HG03108 (cell line): Measurements from ENCODE around the gene RNF182.
"Not testable (repeated sequence)": the region's sequence is repeated elsewhere in the genome, so short reads cannot be mapped to it uniquely, and the experiment has no call there.

ENCODE experiments used
- ATAC-seq: cut with Tn5 transposase; IDR thresholded peaks from one replicate; pipeline ENCODE4 v1.9.1; 2021; ENCODE audit warnings: moderate library complexity; ENCODE audit not compliant: unreplicated experiment

RNF182 gene

DNA sequence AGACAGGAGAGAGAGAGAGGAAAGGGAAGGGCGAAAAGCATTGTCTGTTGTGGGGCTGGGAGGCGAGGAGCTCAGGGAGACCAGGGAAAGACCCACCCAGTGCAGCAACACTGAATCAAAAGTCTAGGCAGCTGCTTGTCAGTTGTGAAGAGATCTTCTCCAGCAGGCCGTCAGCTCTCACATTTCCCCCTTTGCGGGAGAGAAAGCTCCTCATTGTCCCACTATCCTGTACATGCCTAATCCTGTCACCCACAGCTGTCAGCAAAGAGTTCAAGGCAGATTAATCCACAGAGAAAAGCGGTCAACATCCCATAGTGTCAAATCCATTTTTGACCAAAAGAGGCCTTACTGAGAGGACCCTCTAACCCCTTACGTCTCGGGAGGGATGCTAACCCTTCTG, 27.3 kb downstream of the RNF182 start:
- ATAC-seq = no peak

DNA sequence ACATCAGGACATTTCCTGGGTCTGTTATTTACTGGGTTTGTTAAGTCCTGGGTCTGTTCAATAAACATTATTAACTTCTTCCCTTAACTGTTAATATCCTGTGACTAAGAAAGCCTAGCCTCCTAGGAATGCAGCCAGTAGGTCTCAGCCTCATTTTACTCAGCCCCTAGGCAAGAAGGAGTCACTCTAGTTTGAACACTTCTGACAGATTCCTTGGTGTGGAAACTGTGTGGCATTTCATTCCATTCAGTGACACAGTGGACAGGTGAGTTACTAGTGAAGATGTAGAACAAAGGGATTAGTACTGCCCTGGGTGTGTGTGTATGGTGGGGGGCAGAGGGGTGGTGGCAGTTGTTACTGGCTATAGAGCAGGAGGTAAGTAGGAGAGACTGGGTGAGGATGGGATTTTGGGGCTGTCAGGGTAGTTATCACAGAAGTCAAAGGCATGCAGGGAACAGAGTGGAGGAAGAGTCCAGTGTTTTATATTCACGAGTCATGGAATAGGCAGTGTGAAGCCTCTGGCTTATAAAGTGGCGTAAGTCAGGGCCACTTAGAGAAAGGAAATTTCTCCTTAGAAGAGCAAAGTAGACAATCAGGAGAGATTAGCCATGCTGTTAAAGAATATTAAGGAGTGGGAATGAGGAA, 28.4 kb downstream of the RNF182 start:
- ATAC-seq = no peak

DNA sequence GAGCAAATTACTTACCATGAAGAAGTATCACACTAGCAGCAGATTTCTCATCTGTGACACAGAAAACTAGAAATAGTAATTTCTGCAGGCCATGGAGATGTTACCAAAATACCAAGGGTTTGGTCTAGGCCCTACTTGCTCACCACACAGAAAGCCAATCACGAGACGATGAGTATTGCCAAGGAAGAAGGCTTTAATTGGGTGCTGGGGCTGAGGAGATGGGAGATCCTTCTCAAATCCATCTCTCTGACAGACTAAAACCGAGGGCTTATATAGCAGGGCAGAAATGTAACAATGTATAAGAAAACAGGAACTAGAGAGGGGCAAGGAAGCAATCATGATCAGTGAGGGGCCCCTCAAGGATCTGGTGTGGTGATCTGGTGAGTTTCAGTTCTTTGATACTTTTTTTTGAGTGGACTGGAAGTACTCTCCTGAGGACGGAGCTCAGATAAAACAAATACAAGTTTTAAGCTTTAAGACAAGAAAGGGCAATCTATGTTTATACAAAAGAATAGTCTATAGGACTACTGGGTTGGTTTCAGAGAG, 40.9 kb downstream of the RNF182 start:
- ATAC-seq = no peak

DNA sequence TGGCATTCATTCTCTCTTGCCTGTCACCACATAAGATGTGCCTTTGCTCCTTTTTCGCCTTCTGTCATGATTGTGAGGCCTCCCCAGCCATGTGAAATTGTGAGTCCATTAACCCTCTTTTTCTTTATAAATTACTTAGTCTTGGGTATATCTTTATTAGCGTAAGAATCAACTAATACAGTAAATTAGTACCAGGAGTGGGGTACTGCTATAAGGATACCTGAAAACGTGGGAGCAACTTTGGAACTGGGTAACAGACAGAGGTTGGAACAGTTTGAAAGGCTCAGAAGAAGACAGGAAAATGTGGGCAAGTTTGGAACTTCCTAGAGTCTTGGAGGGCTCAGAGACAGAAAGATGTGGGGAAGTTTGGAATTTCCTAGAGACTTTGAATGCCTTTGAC, 46.6 kb downstream of the RNF182 start:
- no peak for ATAC-seq

DNA sequence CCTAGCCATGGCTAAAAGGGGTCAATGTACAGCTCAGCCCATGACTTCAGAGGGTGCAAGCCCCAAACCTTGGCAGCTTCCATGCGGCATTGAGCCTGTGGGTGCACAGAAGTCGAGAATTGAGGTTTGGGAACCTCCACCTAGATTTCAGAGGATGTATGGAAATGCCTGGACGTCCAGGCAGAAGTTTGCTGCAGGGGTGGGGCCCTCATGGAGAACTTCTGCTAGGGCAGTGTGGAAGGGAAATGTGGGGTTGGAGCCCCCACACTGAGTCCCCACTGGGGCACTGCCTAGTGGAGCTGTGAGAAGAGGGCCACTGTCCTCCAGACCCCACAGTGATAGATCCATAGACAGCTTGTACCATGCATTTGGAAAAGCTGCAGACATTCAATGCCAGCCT, 47.9 kb downstream of the RNF182 start:
- not testable (repeated sequence) for ATAC-seq

GRCh38 chr6:13973422-13973821, 48.7 kb downstream of the RNF182 start:
- not testable (repeated sequence) for ATAC-seq

DNA sequence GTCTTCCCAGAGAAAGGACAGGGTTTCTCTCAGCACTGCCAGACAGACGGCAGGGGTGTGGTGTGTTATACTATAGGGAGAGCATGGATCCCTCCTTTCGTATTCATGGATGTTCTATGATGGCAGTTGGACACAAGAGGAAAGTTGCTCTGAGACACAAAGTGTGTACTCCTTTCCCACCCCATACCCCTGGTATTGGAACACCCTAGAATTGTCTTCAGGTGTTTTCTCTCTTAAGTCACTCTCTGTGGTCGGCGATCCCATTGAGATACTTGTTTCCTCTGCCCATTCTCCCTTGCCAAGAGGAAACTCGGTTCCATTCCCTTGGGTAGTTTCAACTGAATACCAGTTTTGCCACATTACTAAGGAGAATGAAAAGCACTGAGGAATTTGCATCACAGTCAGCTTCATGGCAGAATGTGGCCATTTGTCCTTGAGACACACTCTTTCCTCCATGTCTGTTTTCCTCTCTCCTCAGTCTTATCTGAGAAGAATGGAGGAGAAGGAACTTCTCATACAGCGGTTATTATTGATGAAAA, 53.4 kb downstream of the RNF182 start:
- no peak for ATAC-seq

- ATAC-seq = no peak
These were observed 54.0 kb downstream of the RNF182 start for GRCh38 chr6:13978787-13979186.

DNA sequence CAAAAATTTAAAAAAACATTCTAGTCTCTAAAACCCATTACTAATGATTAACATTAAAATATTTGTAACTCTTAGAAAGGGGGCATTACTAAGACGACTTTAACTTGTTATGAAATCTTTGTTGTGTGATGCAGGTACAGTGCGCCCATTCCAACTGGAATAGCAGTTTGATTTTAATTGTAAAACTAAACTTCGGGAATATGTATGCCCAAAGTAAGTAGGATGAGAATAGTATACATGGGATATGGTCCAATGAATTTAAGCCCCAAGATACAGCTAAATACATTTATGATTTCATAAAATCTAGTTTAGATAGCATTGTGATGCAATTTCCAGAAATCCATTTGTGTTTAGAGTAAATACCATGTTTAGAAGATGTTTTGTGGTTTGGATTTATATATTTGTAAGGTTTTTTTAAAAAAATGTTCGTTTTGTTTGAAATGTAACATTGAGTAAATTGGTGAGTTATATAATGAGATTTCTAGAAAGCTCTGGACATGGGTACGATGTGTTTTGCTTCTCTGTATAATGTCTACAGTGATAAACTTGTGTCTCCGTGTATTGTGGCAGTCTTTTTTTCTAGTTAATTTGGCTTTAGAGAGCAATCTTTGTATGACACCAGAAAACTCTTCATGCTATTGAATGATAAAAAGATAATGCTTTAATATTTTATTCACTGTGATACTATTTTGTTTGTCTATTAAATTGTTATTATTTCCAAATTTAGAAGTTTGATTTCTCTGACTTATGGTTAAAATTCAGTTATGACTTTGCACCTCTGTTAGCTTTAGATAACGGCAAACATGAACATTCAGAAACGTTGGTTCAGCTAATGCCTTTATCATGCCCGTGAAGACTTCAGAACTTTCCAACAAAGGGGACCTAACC, 54.8 kb downstream of the RNF182 start:
- no peak for ATAC-seq

GRCh38 chr6:13980534-13980933, 55.8 kb downstream of the RNF182 start:
- ATAC-seq = no peak

DNA sequence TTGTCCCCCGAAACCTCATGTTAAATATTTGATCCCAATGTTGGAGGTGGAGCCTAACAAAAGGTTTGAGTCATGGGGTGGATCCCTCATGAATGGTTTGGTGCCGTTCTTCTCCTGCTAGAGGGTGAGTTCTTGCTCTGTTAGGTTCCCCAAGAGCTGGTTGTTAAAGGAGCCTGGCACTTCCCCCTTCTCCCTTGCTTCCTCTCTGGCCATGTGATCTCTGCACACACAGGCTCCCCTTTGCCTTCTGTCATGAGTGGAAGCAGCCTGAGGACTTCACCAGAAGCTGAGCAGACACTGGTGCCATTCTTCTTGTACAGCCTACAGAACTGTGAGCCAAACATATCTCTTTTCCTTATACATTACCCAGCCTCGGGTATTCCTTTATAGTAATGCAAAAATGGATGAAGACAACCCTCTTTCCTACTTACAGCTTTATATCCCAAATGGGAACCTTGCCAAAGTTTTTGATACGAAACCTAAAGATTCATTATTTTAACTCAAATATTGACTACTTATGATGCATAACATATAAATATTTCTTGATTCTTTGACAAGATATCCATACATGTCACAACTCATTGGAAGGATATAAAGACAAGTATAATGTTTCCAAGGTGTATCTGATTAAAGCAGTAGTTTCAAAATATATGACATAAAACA, 61.0 kb downstream of the RNF182 start:
- no peak for ATAC-seq

DNA sequence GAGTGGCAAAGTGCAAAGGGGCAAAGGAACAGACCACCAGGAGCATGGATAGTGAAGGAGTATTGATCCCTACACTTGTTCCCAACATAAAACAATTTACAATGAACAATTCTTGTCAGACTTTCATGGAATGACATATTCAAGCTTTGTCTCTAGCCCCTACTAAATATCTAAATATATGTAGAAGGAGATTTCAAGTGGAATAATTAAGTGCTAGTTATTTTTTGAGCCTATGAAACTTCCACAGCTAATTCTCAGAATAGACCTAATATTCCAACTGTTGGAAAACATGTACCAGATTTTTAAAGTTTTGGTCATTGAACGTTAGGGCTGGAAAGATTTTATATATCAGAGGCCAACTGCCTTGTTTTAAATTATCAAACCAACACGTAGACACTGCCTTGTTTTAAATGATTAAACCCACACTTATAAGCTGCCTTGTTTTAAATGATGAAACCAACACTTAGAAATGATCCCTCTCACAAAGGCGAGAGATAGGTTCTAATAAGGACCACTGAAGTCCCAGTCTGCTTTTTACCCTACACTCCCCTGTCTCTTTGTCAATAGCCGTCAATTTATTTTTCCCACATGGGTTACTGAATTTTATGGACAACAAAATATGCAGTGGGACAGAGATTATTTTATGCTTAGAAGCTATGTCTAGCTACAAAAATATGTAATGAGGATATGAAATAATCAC, 62.1 kb downstream of the RNF182 start:
- no peak for ATAC-seq

GRCh38 chr6:13987400-13987865, 62.7 kb downstream of the RNF182 start:
- ATAC-seq = no peak

- no peak for ATAC-seq
These were observed 63.4 kb downstream of the RNF182 start for GRCh38 chr6:13988049-13988738.

DNA sequence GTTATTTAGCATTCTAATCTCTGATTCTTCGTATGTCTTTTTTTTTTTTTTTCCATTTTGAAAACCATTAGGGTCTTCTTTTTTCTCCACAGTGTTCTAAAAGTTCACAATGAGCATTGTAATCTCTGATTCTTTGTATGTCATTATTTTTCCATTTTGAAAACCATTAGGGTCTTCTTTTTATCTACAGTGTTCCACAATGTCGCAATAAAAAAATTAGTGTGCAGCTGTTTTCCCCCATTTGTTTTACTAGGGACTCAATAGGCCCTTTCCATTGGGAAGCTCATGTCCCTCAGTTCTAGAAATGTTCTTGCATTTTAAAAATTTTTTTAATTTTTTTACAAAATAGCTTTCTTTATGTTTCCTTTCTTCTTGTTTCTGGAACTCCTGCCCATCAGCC, 64.2 kb downstream of the RNF182 start:
- ATAC-seq = no peak

GRCh38 chr6:13989496-13990144, 64.9 kb downstream of the RNF182 start:
- no peak for ATAC-seq

- no peak for ATAC-seq
These were observed 66.0 kb downstream of the RNF182 start for GRCh38 chr6:13990796-13991195.

DNA sequence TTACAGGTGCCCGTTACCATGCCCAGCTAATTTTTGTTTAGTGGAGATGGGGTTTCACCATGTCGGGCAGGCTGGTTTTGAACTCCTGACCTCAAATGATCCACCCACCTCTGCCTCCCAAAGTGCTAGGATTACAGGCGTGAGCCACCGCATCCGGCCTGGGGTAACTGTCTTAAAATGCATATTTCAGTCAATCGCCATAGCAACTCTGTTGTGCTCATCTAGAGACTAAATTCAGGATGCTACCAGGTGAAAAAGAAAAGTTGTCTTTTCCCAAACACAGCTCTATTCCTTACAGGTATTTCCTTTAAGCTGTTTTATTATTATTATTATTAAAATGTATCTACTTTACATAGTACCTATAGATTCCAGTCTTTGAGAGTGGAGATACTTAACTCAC, 66.6 kb downstream of the RNF182 start:
- ATAC-seq = no peak

DNA sequence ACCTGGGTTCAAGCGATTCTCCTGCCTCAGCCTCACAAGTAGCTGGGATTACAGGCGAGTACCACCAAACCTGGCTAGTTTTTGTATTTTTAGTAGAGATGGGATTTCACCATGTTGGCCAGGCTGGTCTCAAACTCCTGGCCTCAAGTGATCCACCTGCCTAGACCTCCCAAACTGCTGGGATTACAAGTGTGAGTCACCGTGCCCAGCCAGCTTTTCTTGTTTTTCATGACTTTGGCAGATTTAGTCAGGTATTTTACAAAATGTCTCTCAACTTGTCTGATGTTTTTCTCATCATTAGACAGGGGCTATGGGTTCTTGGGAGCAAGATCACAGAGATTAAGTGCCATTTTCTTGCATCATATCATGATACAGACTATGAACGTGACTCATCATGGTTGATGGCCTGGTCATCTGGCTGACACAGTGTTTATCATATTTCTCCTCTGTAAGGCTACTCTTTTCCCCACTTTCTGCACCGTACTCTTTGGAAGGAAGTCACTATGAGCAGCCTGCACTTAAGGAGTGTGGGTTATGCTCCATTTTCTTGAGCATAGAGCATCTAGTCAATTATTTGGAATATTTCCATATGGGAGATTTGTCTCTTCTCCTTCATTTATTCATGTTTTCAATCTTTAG, 67.8 kb downstream of the RNF182 start:
- no peak for ATAC-seq
